ENCODE data around the gene SPARC.

SPARC gene

GRCh38 chr5:151663617-151664293 lies 23.0 kb downstream of the SPARC start:
- H3K23ac ChIP-seq (ENCODE audit: low read length) = no peak overlapping the region
- WGBS (ENCODE audit: extremely low coverage, insufficient coverage, insufficient read length) = no CpG with 5 or more reads among the region's 17 CpGs

GRCh38 chr5:151662805-151663204 lies 23.9 kb downstream of the SPARC start:
- H3K14ac ChIP-seq (ENCODE audit: low read length) = no peak overlapping the region
- no peak overlapping the region for H2AK5ac ChIP-seq (ENCODE audit: low read length)
- DNase-seq = no peak
- no peak overlapping the region for H2BK5ac ChIP-seq (ENCODE audit: low read depth, low read length, poor library complexity)
- H4K12ac ChIP-seq (ENCODE audit: low read depth, low read length) = no peak overlapping the region
- peaks cover 0 to 4% of the 10 kb centered on the region in 2 experiments for H3K4me1 ChIP-seq (ENCODE audit: control insufficient read depth in 1 of 2, insufficient read depth in 2 of 2, low read length in 2 of 2)
- no peaks in the 10 kb centered on the region for H3K79me1 ChIP-seq (ENCODE audit: low read length)
- H3K27me3 ChIP-seq (ENCODE audit: insufficient read depth, low read length) = no peaks in the 10 kb centered on the region
- H3K79me2 ChIP-seq (ENCODE audit: control insufficient read depth, insufficient read depth, low read length, poor library complexity) = no peaks in the 10 kb centered on the region
- no peak overlapping the region for H2BK120ac ChIP-seq (ENCODE audit: insufficient read depth, low read length, poor library complexity)
- no peak overlapping the region for H3K23ac ChIP-seq (ENCODE audit: low read length)
- no peak overlapping the region for H3K27ac ChIP-seq (ENCODE audit: low read depth, low read length)
- no peak overlapping the region for H3K4me2 ChIP-seq (ENCODE audit: low read length)
- no CpG with 5 or more reads among the region's 4 CpGs for whole genome bisulfite sequencing (ENCODE audit: extremely low coverage, insufficient coverage, insufficient read length)
- H3K18ac ChIP-seq (ENCODE audit: low read length) = no peak overlapping the region
- no peak overlapping the region for H3K4ac ChIP-seq (ENCODE audit: low read depth, low read length)
- H4K8ac ChIP-seq (ENCODE audit: low read depth, low read length) = no peak overlapping the region
- peaks cover 44 to 60% of the 10 kb centered on the region in 2 experiments for H3K36me3 ChIP-seq (ENCODE audit: control insufficient read depth in 1 of 2, insufficient read depth in 2 of 2, low read length in 2 of 2)
- no peak overlapping the region for H4K91ac ChIP-seq (ENCODE audit: low read depth, low read length)
- H2AFZ ChIP-seq (ENCODE audit: insufficient read depth, low read length, poor library complexity) = no peak overlapping the region
- no peak overlapping the region for H2BK12ac ChIP-seq (ENCODE audit: low read length)
- H3K9ac ChIP-seq (ENCODE audit: low read length) = no peak overlapping the region
- H3K4me3 ChIP-seq (ENCODE audit: low read depth, low read length) = no peak overlapping the region
- H3K9me3 ChIP-seq (ENCODE audit: insufficient read depth, low read depth, low read length) = no peaks in the 10 kb centered on the region

More at GRCh38 chr5:151663617-151664293, 23.0 kb downstream of the SPARC start:
- H3K18ac ChIP-seq (ENCODE audit: low read length) = no peak overlapping the region
- no peak overlapping the region for H2BK12ac ChIP-seq (ENCODE audit: low read length)
- no peak overlapping the region for H3K4me3 ChIP-seq (ENCODE audit: low read depth, low read length)
- H3K27ac ChIP-seq (ENCODE audit: low read depth, low read length) = no peak overlapping the region
- H4K8ac ChIP-seq (ENCODE audit: low read depth, low read length) = no peak overlapping the region
- no peak overlapping the region for H4K12ac ChIP-seq (ENCODE audit: low read depth, low read length)
- no peak overlapping the region for H3K9ac ChIP-seq (ENCODE audit: low read length)
- H3K79me2 ChIP-seq (ENCODE audit: control insufficient read depth, insufficient read depth, low read length, poor library complexity) = no peaks in the 10 kb centered on the region
- no peak overlapping the region for H3K4ac ChIP-seq (ENCODE audit: low read depth, low read length)
- no peaks in the 10 kb centered on the region for H3K9me3 ChIP-seq (ENCODE audit: insufficient read depth, low read depth, low read length)
- no peak overlapping the region for H2AFZ ChIP-seq (ENCODE audit: insufficient read depth, low read length, poor library complexity)
- H2BK120ac ChIP-seq (ENCODE audit: insufficient read depth, low read length, poor library complexity) = no peak overlapping the region
- H2BK5ac ChIP-seq (ENCODE audit: low read depth, low read length, poor library complexity) = no peak overlapping the region
- peaks cover 0 to 4% of the 10 kb centered on the region in 2 experiments for H3K4me1 ChIP-seq (ENCODE audit: control insufficient read depth in 1 of 2, insufficient read depth in 2 of 2, low read length in 2 of 2)
- H3K4me2 ChIP-seq (ENCODE audit: low read length) = no peak overlapping the region
- DNase-seq = no peak
- no peaks in the 10 kb centered on the region for H3K79me1 ChIP-seq (ENCODE audit: low read length)
- no peaks in the 10 kb centered on the region for H3K27me3 ChIP-seq (ENCODE audit: insufficient read depth, low read length)
- peaks cover 50 to 68% of the 10 kb centered on the region in 2 experiments for H3K36me3 ChIP-seq (ENCODE audit: control insufficient read depth in 1 of 2, insufficient read depth in 2 of 2, low read length in 2 of 2)
- no peak overlapping the region for H2AK5ac ChIP-seq (ENCODE audit: low read length)
- no peak overlapping the region for H4K91ac ChIP-seq (ENCODE audit: low read depth, low read length)
- H3K14ac ChIP-seq (ENCODE audit: low read length) = no peak overlapping the region

- WGBS (ENCODE audit: extremely low coverage, insufficient coverage, insufficient read length) = no CpG with 5 or more reads among the region's 4 CpGs
- no peak overlapping the region for H3K14ac ChIP-seq (ENCODE audit: low read length)
- H4K8ac ChIP-seq (ENCODE audit: low read depth, low read length) = no peak overlapping the region
- H3K9me3 ChIP-seq (ENCODE audit: insufficient read depth, low read depth, low read length) = no peaks in the 10 kb centered on the region
- no peak overlapping the region for H2BK5ac ChIP-seq (ENCODE audit: low read depth, low read length, poor library complexity)
- no peak overlapping the region for H2BK120ac ChIP-seq (ENCODE audit: insufficient read depth, low read length, poor library complexity)
- H3K27me3 ChIP-seq (ENCODE audit: insufficient read depth, low read length) = no peaks in the 10 kb centered on the region
- no peak overlapping the region for H4K12ac ChIP-seq (ENCODE audit: low read depth, low read length)
- no peak overlapping the region for H3K4me3 ChIP-seq (ENCODE audit: low read depth, low read length)
- H3K4ac ChIP-seq (ENCODE audit: low read depth, low read length) = no peak overlapping the region
- H3K79me1 ChIP-seq (ENCODE audit: low read length) = no peaks in the 10 kb centered on the region
- no peak overlapping the region for H2BK12ac ChIP-seq (ENCODE audit: low read length)
- H3K79me2 ChIP-seq (ENCODE audit: control insufficient read depth, insufficient read depth, low read length, poor library complexity) = no peaks in the 10 kb centered on the region
- H3K4me1 ChIP-seq (ENCODE audit: control insufficient read depth in 1 of 2, insufficient read depth in 2 of 2, low read length in 2 of 2) = peaks cover 0 to 4% of the 10 kb centered on the region in 2 experiments
- DNase-seq = no peak
- no peak overlapping the region for H3K23ac ChIP-seq (ENCODE audit: low read length)
- no peak overlapping the region for H3K27ac ChIP-seq (ENCODE audit: low read depth, low read length)
- no peak overlapping the region for H2AK5ac ChIP-seq (ENCODE audit: low read length)
- no peak overlapping the region for H3K9ac ChIP-seq (ENCODE audit: low read length)
- no peak overlapping the region for H2AFZ ChIP-seq (ENCODE audit: insufficient read depth, low read length, poor library complexity)
- H3K18ac ChIP-seq (ENCODE audit: low read length) = no peak overlapping the region
- peaks cover 38 to 53% of the 10 kb centered on the region in 2 experiments for H3K36me3 ChIP-seq (ENCODE audit: control insufficient read depth in 1 of 2, insufficient read depth in 2 of 2, low read length in 2 of 2)
- H3K4me2 ChIP-seq (ENCODE audit: low read length) = no peak overlapping the region
- H4K91ac ChIP-seq (ENCODE audit: low read depth, low read length) = no peak overlapping the region
Measured at GRCh38 chr5:151661968-151662732, 24.6 kb downstream of the SPARC start.

GRCh38 chr5:151660616-151661495 lies 25.9 kb downstream of the SPARC start:
- H3K23ac ChIP-seq (ENCODE audit: low read length) = no peak overlapping the region
- no peak overlapping the region for H2BK5ac ChIP-seq (ENCODE audit: low read depth, low read length, poor library complexity)
- no peak overlapping the region for H4K91ac ChIP-seq (ENCODE audit: low read depth, low read length)
- no peak overlapping the region for H3K4me3 ChIP-seq (ENCODE audit: low read depth, low read length)
- H2BK12ac ChIP-seq (ENCODE audit: low read length) = no peak overlapping the region
- peak; percentile 61 to 65 for DNase-seq
- no peaks in the 10 kb centered on the region for H3K79me2 ChIP-seq (ENCODE audit: control insufficient read depth, insufficient read depth, low read length, poor library complexity)
- no peak overlapping the region for H3K4ac ChIP-seq (ENCODE audit: low read depth, low read length)
- H3K4me2 ChIP-seq (ENCODE audit: low read length) = no peak overlapping the region
- no peak overlapping the region for H2AFZ ChIP-seq (ENCODE audit: insufficient read depth, low read length, poor library complexity)
- no peak overlapping the region for H2AK5ac ChIP-seq (ENCODE audit: low read length)
- H4K8ac ChIP-seq (ENCODE audit: low read depth, low read length) = no peak overlapping the region
- no peak overlapping the region for H3K27ac ChIP-seq (ENCODE audit: low read depth, low read length)
- H3K27me3 ChIP-seq (ENCODE audit: insufficient read depth, low read length) = no peaks in the 10 kb centered on the region
- H3K14ac ChIP-seq (ENCODE audit: low read length) = no peak overlapping the region
- H4K12ac ChIP-seq (ENCODE audit: low read depth, low read length) = no peak overlapping the region
- no peak overlapping the region for H3K9ac ChIP-seq (ENCODE audit: low read length)
- peaks cover 27 to 40% of the 10 kb centered on the region in 2 experiments for H3K36me3 ChIP-seq (ENCODE audit: control insufficient read depth in 1 of 2, insufficient read depth in 2 of 2, low read length in 2 of 2)
- no CpG with 5 or more reads among the region's 12 CpGs for WGBS (ENCODE audit: extremely low coverage, insufficient coverage, insufficient read length)
- H3K4me1 ChIP-seq (ENCODE audit: control insufficient read depth in 1 of 2, insufficient read depth in 2 of 2, low read length in 2 of 2) = peaks cover 0 to 4% of the 10 kb centered on the region in 2 experiments
- H3K18ac ChIP-seq (ENCODE audit: low read length) = no peak overlapping the region
- H2BK120ac ChIP-seq (ENCODE audit: insufficient read depth, low read length, poor library complexity) = no peak overlapping the region
- H3K9me3 ChIP-seq (ENCODE audit: insufficient read depth, low read depth, low read length) = no peaks in the 10 kb centered on the region
- H3K79me1 ChIP-seq (ENCODE audit: low read length) = no peaks in the 10 kb centered on the region

All from trophoblast cell (in vitro differentiated cells and primary cell).